Right ventricle myocardium inferior (tissue), 1 donor: ENCODE results near the gene KRTDAP. TPM values are rescaled to one million over a fixed set of nuclear protein-coding genes. Genes with fewer than 3 reads are reported as not detected.

Experiments
- ATAC-seq: fragments of 200-7000 bp; cut with Tn5 transposase; one replicate; pipeline ENCODE4 v1.9.1; 2020; ENCODE audit warnings: mild to moderate bottlenecking, moderate library complexity
- DNase-seq: peaks from one replicate; pipeline ENCODE4 v3.0.0; 2021; ENCODE audit errors: missing footprints
- intact Hi-C: fragments of 100-400 bp; cut with DNase I; formaldehyde crosslinking; loops from one replicate; pipeline ENCODE4 v1.11.0; 2022
- long read RNA-seq: library from polyadenylated mRNA; unstranded; transcript quantifications from one replicate; pipeline ENCODE4 v2.0.0, GENCODE V29; 2021
- total RNA-seq: library from RNA; stranded (reverse); fragmentation: NEBNext Ultra II Directional; extraction: Animal tissue kit (Norgen Biotek cat#: 25700); gene quantifications from one replicate; pipeline ENCODE4 v1.2.1, GENCODE V29; 2021
- donor health status: DM: no; HTN: yes; CAD: no; lungs with severe emphysema.

KRTDAP gene
- not detected for total RNA-seq
- long read RNA-seq = 0 reads

- ATAC-seq (no peak), DNase-seq (no peak)
- intact Hi-C loops = no loop called here
Measured at GRCh38 chr19:35490364-35490763, at the start of gene KRTDAP. KRTDAP (minus strand) TSS chr19:35490464; CDS start chr19:35490442, 22 bp downstream.

GRCh38 chr19:35539850-35540249 is 49.6 kb upstream of the KRTDAP start:
- DNase-seq = no peak
- no peak for ATAC-seq
- intact Hi-C loops = no loop called here

- ATAC-seq (no peak), DNase-seq (no peak)
Measured at GRCh38 chr19:35539314-35539713, 49.0 kb upstream of the KRTDAP start.

GRCh38 chr19:35534803-35535480 is 44.7 kb upstream of the KRTDAP start:
- DNase-seq (no peak), ATAC-seq (no peak)
- intact Hi-C loops = no loop called here

More at GRCh38 chr19:35539314-35539713, 49.0 kb upstream of the KRTDAP start:
- intact Hi-C loops = no loop called here

GRCh38 chr19:35533822-35534392 is 43.6 kb upstream of the KRTDAP start:
- DNase-seq = no peak
- intact Hi-C loops = no loop called here
- ATAC-seq = no peak

- intact Hi-C loops = no loop called here
- DNase-seq (no peak), ATAC-seq (no peak)
Measured at GRCh38 chr19:35533201-35533821, 43.0 kb upstream of the KRTDAP start, which contains the start of gene GAPDHS. GAPDHS (plus strand) TSS chr19:35533456; CDS start chr19:35533528, 72 bp downstream.

GRCh38 chr19:35531291-35531690 is 41.0 kb upstream of the KRTDAP start:
- ATAC-seq (no peak), DNase-seq (no peak)
- intact Hi-C loops = no loop called here

- intact Hi-C loops = no loop called here
- no peak for DNase-seq
- no peak for ATAC-seq
Measured at GRCh38 chr19:35529241-35530218, 39.3 kb upstream of the KRTDAP start.

GRCh38 chr19:35528218-35529038 is 38.2 kb upstream of the KRTDAP start, which contains the start of gene SBSN:
SBSN (minus strand) TSS chr19:35528311; CDS start chr19:35528281, 30 bp downstream.
- intact Hi-C loops = no loop called here
- no peak for ATAC-seq

GRCh38 chr19:35525873-35526272 is 35.6 kb upstream of the KRTDAP start:
- no peak for DNase-seq
- ATAC-seq = no peak
- intact Hi-C loops = no loop called here

More at GRCh38 chr19:35528218-35529038, 38.2 kb upstream of the KRTDAP start, which contains the start of gene SBSN:
- DNase-seq = no peak

- DNase-seq = no peak
- ATAC-seq = no peak
- intact Hi-C loops = no loop called here
Measured at GRCh38 chr19:35524181-35524837, 34.0 kb upstream of the KRTDAP start.

- intact Hi-C loops = no loop called here
- ATAC-seq (no peak), DNase-seq (no peak)
Measured at GRCh38 chr19:35522745-35523327, 32.6 kb upstream of the KRTDAP start.

- intact Hi-C loops = no loop called here
- no peak for ATAC-seq
- no peak for DNase-seq
Measured at GRCh38 chr19:35521124-35521743, 31.0 kb upstream of the KRTDAP start.

- ATAC-seq (no peak), DNase-seq (no peak)
- intact Hi-C loops = no loop called here
Measured at GRCh38 chr19:35519291-35519690, 29.0 kb upstream of the KRTDAP start.

- DNase-seq (no peak), ATAC-seq (no peak)
- intact Hi-C loops = no loop called here
Measured at GRCh38 chr19:35518313-35518712, 28.0 kb upstream of the KRTDAP start.

- ATAC-seq = no peak
- intact Hi-C loops = no loop called here
- no peak for DNase-seq
Measured at GRCh38 chr19:35517342-35517741, 27.1 kb upstream of the KRTDAP start.

GRCh38 chr19:35516310-35516709 is 26.0 kb upstream of the KRTDAP start:
- ATAC-seq (no peak), DNase-seq (no peak)
- intact Hi-C loops = no loop called here
